OCI-LY7 (cell line): Measurements from ENCODE around the gene GAREM1.

Experiments
- CTCF ChIP-seq: fragments of 200-600 bp; sonication (generic); conservative IDR thresholded peaks from 2 replicates; pipeline ENCODE4 v1.5.1; 2014; ENCODE audit warnings: mild to moderate bottlenecking, antibody characterized with exemption, low read length, moderate library complexity, mixed read lengths
- EZH2phosphoT487 ChIP-seq: fragments of 200-600 bp; sonication (generic); IDR thresholded peaks from 2 replicates; pipeline ENCODE4 v1.6.1; 2018; ENCODE audit warnings: low read depth, borderline replicate concordance, mild to moderate bottlenecking, mixed run types, antibody characterized with exemption, low read length, moderate library complexity, mixed read lengths

- TF ChIP-seq CTCF (no peak), EZH2phosphoT487 (no peak)
Observed at GRCh38 chr18:32276256-32276655, 194.4 kb downstream of the GAREM1 start.
